HEK293 (cell line): ENCODE results near the gene NTF4.

Experiments
- CTCF ChIA-PET: fragments of 350-600 bp; formaldehyde crosslinking; extraction: SDS; loops from one replicate; lab custom pipeline; 2021; ENCODE audit warnings: antibody characterized with exemption; lab: Yijun Ruan, JAX
- POLR2A ChIA-PET: fragments of 300-600 bp; formaldehyde crosslinking; extraction: SDS; loops from one replicate; lab custom pipeline; 2020; ENCODE audit warnings: antibody characterized with exemption, inconsistent platforms; lab: Yijun Ruan, JAX
- H3K27ac ChIP-seq: fragments of 200-500 bp; sonication (Bioruptor generic); 2 replicates; pipeline ENCODE4 v1.5.1; 2014; ENCODE audit warnings: low read depth, low read length, control low read depth, inconsistent platforms; ENCODE audit errors: extremely low read depth
- H3K36me3 ChIP-seq, 2 experiments: fragments of 200-500 bp in 1 of 2; sonication (Bioruptor generic) in 1 of 2; 1 replicate in 1 of 2; 2 replicates in 1 of 2; pipeline ENCODE4 v1.5.1; 2014 to 2017; ENCODE audit warnings: inconsistent platforms in 2 of 2, low read length in 2 of 2; ENCODE audit not compliant: control insufficient read depth in 2 of 2, insufficient read depth in 1 of 2
- H3K4me1 ChIP-seq: fragments of 200-500 bp; sonication (Bioruptor generic); 2 replicates; pipeline ENCODE4 v1.5.1; 2014; ENCODE audit warnings: mild to moderate bottlenecking, low read length, inconsistent platforms; ENCODE audit not compliant: control insufficient read depth, insufficient read depth
- H3K4me3 ChIP-seq: 2 replicates; pipeline ENCODE4 v1.5.1; 2011; ENCODE audit warnings: low read depth, mild to moderate bottlenecking, control low read depth, low read length, moderate library complexity
- H3K9me3 ChIP-seq: fragments of 200-500 bp; sonication (Bioruptor generic); 2 replicates; pipeline ENCODE4 v1.5.1; 2014; ENCODE audit warnings: low read depth, low read length, inconsistent platforms; ENCODE audit not compliant: control insufficient read depth, insufficient read depth
- AEBP2 ChIP-seq: fragments of 450-650 bp; formaldehyde crosslinking; IDR thresholded peaks from 2 replicates; pipeline ENCODE4 v1.5.1; 2016; ENCODE audit warnings: missing biosample characterization, missing genetic modification characterization, borderline replicate concordance
- CTCF ChIP-seq: fragments of 450-650 bp; formaldehyde crosslinking; IDR thresholded peaks from 2 replicates; pipeline ENCODE4 v1.5.1; 2016; ENCODE audit warnings: missing biosample characterization, missing genetic modification characterization
- HOXA7 ChIP-seq: sonication (generic); formaldehyde crosslinking; IDR thresholded peaks from 2 replicates; pipeline ENCODE4 v1.8.1; 2022; ENCODE audit warnings: missing genetic modification reagents, borderline replicate concordance
- KLF9 ChIP-seq: fragments of 450-650 bp; formaldehyde crosslinking; IDR thresholded peaks from 2 replicates; pipeline ENCODE4 v1.5.1; 2016; ENCODE audit warnings: missing biosample characterization, missing genetic modification characterization, low read depth
- PATZ1 ChIP-seq: fragments of 450-650 bp; formaldehyde crosslinking; IDR thresholded peaks from 2 replicates; pipeline ENCODE4 v1.5.1; 2016; ENCODE audit warnings: missing biosample characterization, missing genetic modification characterization
- RBAK ChIP-seq: fragments of 450-650 bp; formaldehyde crosslinking; IDR thresholded peaks from 2 replicates; pipeline ENCODE4 v1.5.1; 2016; ENCODE audit warnings: missing biosample characterization, missing genetic modification characterization
- SP2 ChIP-seq: fragments of 450-650 bp; formaldehyde crosslinking; IDR thresholded peaks from 2 replicates; pipeline ENCODE4 v1.5.1; 2016; ENCODE audit warnings: missing biosample characterization, missing genetic modification characterization
- WT1 ChIP-seq: fragments of 450-650 bp; formaldehyde crosslinking; IDR thresholded peaks from 2 replicates; pipeline ENCODE4 v1.5.1; 2016; ENCODE audit warnings: missing biosample characterization, missing genetic modification characterization
- ZBTB26 ChIP-seq: fragments of 450-650 bp; formaldehyde crosslinking; optimal IDR thresholded peaks from 2 replicates; pipeline ENCODE3; 2016; ENCODE audit warnings: missing biosample characterization, mild to moderate bottlenecking, missing genetic modification characterization
- ZBTB7A ChIP-seq: fragments of 450-650 bp; formaldehyde crosslinking; IDR thresholded peaks from 2 replicates; pipeline ENCODE4 v1.5.1; 2016; ENCODE audit warnings: low read depth, missing biosample characterization, missing genetic modification characterization
- ZNF341 ChIP-seq: fragments of 450-650 bp; formaldehyde crosslinking; IDR thresholded peaks from 2 replicates; pipeline ENCODE4; 2016; ENCODE audit warnings: low read depth, missing biosample characterization, missing genetic modification characterization
- ZNF398 ChIP-seq: fragments of 450-650 bp; formaldehyde crosslinking; IDR thresholded peaks from 2 replicates; pipeline ENCODE4 v1.5.1; 2017; ENCODE audit warnings: missing biosample characterization, missing genetic modification characterization
- ZNF488 ChIP-seq: fragments of 450-650 bp; formaldehyde crosslinking; IDR thresholded peaks from 2 replicates; pipeline ENCODE4 v1.5.1; 2016; ENCODE audit warnings: missing biosample characterization, missing genetic modification characterization
- ZNF561 ChIP-seq: fragments of 450-650 bp; IDR thresholded peaks from 2 replicates; pipeline ENCODE4 v1.5.1; 2018; ENCODE audit warnings: missing biosample characterization, missing genetic modification characterization, borderline replicate concordance
- ZNF639 ChIP-seq: fragments of 450-650 bp; formaldehyde crosslinking; IDR thresholded peaks from 2 replicates; pipeline ENCODE4 v1.5.1; 2016; ENCODE audit warnings: missing biosample characterization, missing genetic modification characterization
- ZNF664 ChIP-seq: fragments of 450-650 bp; formaldehyde crosslinking; IDR thresholded peaks from 2 replicates; pipeline ENCODE4 v1.5.1; 2016; ENCODE audit warnings: missing biosample characterization, missing genetic modification characterization
- ZNF692 ChIP-seq: fragments of 450-650 bp; formaldehyde crosslinking; IDR thresholded peaks from 2 replicates; pipeline ENCODE4 v1.5.1; 2016; ENCODE audit warnings: missing biosample characterization, missing genetic modification characterization
- ZNF768 ChIP-seq: fragments of 450-650 bp; formaldehyde crosslinking; IDR thresholded peaks from 2 replicates; pipeline ENCODE4 v1.5.1; 2018; ENCODE audit warnings: missing biosample characterization, mild to moderate bottlenecking, missing genetic modification characterization
- ZNF785 ChIP-seq: fragments of 450-650 bp; formaldehyde crosslinking; IDR thresholded peaks from 2 replicates; pipeline ENCODE4 v1.5.1; 2016; ENCODE audit warnings: missing biosample characterization, missing genetic modification characterization
- ZNF792 ChIP-seq: fragments of 450-650 bp; formaldehyde crosslinking; IDR thresholded peaks from 2 replicates; pipeline ENCODE4 v1.5.1; 2016; ENCODE audit warnings: missing biosample characterization, missing genetic modification characterization
- ZNF843 ChIP-seq: fragments of 450-650 bp; formaldehyde crosslinking; IDR thresholded peaks from 2 replicates; pipeline ENCODE4 v1.5.1; 2016; ENCODE audit warnings: missing biosample characterization, missing genetic modification characterization

NTF4 gene

GRCh38 chr19:49016067-49016839 is 48.4 kb downstream of the NTF4 start:
- Histone ChIP-seq H3K36me3 (peaks cover 11 to 47% of the 10 kb centered on the region in 2 experiments; a peak in 2 of 3 replicates), H3K9me3 (no peaks in the 10 kb centered on the region)
- CTCF ChIA-PET = interaction anchor here (0.6 kb wide), 1 partner anchor 177 kb away, joined by 4 read pairs; no protein-coding TSS in a partner anchor
- TF ChIP-seq ZNF692 (tag by site-specific recombination) = no peak
- no peak for TF ChIP-seq ZNF792
- no peak for TF ChIP-seq ZNF768 (tag by site-specific recombination)
- TF ChIP-seq AEBP2 = no peak
- no peak for TF ChIP-seq ZNF341 (tag by site-specific recombination)
- no peak for TF ChIP-seq RBAK
- no peak for TF ChIP-seq SP2 (tag by site-specific recombination)
- no peak for TF ChIP-seq ZNF561 (tag by site-specific recombination)
- no peak for TF ChIP-seq CTCF (tag by site-specific recombination)
- TF ChIP-seq ZNF843 = no peak
- TF ChIP-seq KLF9 (tag by site-specific recombination) = no peak
- no peak for TF ChIP-seq ZBTB7A
- no peak for TF ChIP-seq HOXA7 (CRISPR knock-in tag)
- no peak for TF ChIP-seq ZNF488 (tag by site-specific recombination)
- TF ChIP-seq ZBTB26 (tag by site-specific recombination) = no peak
- no peak for TF ChIP-seq ZNF785 (tag by site-specific recombination)
- TF ChIP-seq WT1 (tag by site-specific recombination) = no peak
- TF ChIP-seq, all 188 proteins: peak for 0
- Histone ChIP-seq H3K27ac (no peak overlapping the region), H3K4me3 (no peak overlapping the region), H3K4me1 (peaks cover 7% of the 10 kb centered on the region)
- POLR2A ChIA-PET = no interaction called here

GRCh38 chr19:49014870-49015255 is 49.8 kb downstream of the NTF4 start:
- ChIA-PET POLR2A (interaction anchor here (1.1 kb wide), 1 partner anchor 45 kb away, joined by 3 read pairs; no protein-coding TSS in a partner anchor), CTCF (interaction anchor here (9.4 kb wide), 1 partner anchor 16 kb away, joined by 133 read pairs; no protein-coding TSS in a partner anchor)
- Histone ChIP-seq H3K27ac (no peak overlapping the region), H3K36me3 (peaks cover 19 to 61% of the 10 kb centered on the region in 2 experiments; a peak in 2 of 3 replicates), H3K4me1 (peaks cover 5% of the 10 kb centered on the region), H3K9me3 (no peaks in the 10 kb centered on the region), H3K4me3 (no peak overlapping the region)
- TF ChIP-seq ZNF664 (tag by site-specific recombination) (no peak), ZNF488 (tag by site-specific recombination) (no peak), ZNF398 (tag by site-specific recombination) (no peak), PATZ1 (no peak), ZNF639 (no peak)
